Measurements from ENCODE around the gene MAOB.

The MAOB gene

DNA sequence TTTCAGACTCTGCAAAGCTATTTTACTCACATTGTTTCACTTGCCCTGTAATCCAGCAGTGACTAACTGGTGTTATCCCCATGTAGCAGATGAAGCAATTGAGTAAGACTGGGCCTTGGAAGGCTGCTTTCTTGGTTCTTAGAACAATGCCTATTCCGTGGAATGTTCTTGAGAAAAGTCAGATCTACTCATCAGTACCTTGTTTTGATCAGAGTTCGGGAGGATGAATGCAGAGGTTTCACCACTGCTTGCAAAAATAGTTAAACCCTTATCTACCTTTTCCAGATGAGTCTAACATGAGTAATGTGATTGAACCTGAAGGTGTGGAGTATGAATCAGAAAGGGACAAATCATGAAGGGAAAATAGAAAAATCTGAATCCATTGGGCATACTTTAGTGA is 1.8 kb downstream of the MAOB start:
- TF ChIP-seq, protein P1, sequence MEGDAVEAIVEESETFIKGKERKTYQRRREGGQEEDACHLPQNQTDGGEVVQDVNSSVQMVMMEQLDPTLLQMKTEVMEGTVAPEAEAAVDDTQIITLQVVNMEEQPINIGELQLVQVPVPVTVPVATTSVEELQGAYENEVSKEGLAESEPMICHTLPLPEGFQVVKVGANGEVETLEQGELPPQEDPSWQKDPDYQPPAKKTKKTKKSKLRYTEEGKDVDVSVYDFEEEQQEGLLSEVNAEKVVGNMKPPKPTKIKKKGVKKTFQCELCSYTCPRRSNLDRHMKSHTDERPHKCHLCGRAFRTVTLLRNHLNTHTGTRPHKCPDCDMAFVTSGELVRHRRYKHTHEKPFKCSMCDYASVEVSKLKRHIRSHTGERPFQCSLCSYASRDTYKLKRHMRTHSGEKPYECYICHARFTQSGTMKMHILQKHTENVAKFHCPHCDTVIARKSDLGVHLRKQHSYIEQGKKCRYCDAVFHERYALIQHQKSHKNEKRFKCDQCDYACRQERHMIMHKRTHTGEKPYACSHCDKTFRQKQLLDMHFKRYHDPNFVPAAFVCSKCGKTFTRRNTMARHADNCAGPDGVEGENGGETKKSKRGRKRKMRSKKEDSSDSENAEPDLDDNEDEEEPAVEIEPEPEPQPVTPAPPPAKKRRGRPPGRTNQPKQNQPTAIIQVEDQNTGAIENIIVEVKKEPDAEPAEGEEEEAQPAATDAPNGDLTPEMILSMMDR (IDR thresholded peaks at IDR 0.05) = no peak
- Histone ChIP-seq H3K4me3 (peak overlapping the region; percentile 57 to 59), H3K4me1 (peaks cover 0 to 47% (median 3%) of the 10 kb centered on the region in 4 donors), H3K36me3 (no peaks in the 10 kb centered on the region), H3K27ac (peak overlapping the region; percentile 79 to 86), H3K9me3 (no peaks in the 10 kb centered on the region), H3K27me3 (no peaks in the 10 kb centered on the region)
- intact Hi-C loops (cut with DNase I; ENCODE audit: low total_unique reads) = no loop called here
- DNase-seq = no peak

DNA sequence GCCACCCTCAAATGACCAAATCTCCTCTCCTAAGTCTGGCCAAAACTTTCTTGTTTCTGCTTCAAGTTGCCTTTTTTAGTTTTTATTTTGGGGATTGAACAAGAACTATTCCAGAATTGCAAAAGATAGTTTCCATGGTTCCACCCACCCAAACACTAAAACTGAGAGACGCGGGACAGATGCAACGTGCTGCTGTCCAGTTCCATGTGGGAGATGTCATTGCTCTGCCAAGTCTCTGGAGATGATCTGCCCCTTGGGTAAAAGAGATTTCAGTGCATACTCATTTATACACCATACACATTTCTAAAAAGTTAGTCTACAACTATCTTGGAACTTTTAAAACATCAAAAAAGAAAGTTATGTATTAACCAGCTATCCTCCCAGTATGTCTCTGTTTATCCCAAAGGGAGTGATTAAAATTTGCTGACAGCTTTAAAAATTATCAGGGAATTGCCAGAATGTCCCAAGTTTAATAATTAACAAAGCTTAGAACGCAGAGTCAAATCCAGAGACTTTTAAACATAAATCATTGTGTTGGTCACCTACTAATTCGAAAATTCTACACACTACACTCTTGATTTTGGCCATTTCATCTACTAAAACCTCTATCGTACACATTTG is 3.2 kb downstream of the MAOB start:
- no peaks in the 10 kb centered on the region for H3K36me3 ChIP-seq
- peaks cover 0 to 47% (median 3%) of the 10 kb centered on the region in 4 donors for H3K4me1 ChIP-seq
- TF ChIP-seq, protein P1 (IDR thresholded peaks at IDR 0.05) = no peak
- H3K27me3 ChIP-seq = no peaks in the 10 kb centered on the region
- H3K9me3 ChIP-seq = no peaks in the 10 kb centered on the region
- H3K4me3 ChIP-seq = no peak overlapping the region
- H3K27ac ChIP-seq = peak overlapping the region; percentile 37 to 41
- DNase-seq = no peak
- intact Hi-C loops (cut with DNase I; ENCODE audit: low total_unique reads) = no loop called here

DNA sequence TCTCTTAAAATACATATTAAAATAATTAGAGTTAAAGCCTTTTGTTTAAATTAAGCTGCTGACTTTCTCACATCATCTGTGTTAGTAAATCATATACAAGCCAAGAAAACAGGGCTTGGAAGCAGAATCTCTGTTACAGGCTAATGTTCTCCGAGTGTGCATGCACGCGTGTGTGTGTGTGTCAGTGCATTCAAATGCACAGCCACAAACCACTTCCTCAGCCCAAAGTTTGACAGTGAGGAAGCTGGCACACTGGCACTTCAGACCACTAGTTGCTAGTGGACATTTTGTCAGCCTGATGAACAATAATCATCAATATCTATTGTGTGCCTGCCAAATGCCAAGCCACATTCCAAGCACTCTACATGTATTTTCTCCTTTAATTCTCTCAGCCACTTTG is 5.6 kb downstream of the MAOB start:
- peaks cover 0 to 47% (median 3%) of the 10 kb centered on the region in 4 donors for H3K4me1 ChIP-seq
- intact Hi-C loops (cut with DNase I; ENCODE audit: low total_unique reads) = no loop called here
- DNase-seq = no peak
- H3K36me3 ChIP-seq = no peaks in the 10 kb centered on the region
- H3K9me3 ChIP-seq = peaks cover 0 to 4% (median 0%) of the 10 kb centered on the region in 3 donors
- H3K4me3 ChIP-seq = no peak overlapping the region
- TF ChIP-seq, protein P1 (IDR thresholded peaks at IDR 0.05) = no peak
- no peaks in the 10 kb centered on the region for H3K27me3 ChIP-seq
- H3K27ac ChIP-seq = no peak overlapping the region

DNA sequence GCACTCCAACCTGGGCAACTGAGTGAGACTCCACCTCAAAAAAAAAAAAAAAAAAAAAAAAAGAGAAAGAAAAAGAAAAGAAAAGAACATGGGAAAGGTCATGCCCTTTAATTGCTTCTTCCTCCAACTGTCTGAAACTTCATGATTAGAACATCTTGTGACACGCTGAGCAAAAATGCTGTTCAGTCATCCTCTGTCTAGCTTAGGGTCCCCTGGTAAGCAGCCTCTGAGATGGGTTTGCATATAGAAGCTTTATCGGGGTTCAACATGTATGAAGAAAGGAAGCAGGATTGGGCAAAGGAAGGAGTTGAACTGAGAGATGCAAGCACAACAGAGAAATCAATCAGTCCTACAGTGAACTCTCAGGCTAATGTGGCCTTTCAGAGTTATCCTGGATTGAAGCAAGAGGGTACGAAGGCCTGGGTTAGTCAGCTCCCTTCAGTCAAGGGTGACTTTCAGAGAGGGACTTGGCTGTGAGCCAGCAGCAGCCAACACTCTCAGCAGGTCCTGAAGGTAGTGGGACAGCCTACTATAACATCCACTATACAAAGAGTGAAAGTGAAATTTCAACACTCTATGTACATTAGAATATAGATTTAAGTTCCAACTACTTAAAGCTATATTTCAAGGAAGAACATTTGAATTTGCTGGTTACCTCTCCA is 11.4 kb downstream of the MAOB start:
- H3K27me3 ChIP-seq = no peaks in the 10 kb centered on the region
- no peak for DNase-seq
- intact Hi-C loops (cut with DNase I; ENCODE audit: low total_unique reads) = no loop called here
- no peak overlapping the region for H3K27ac ChIP-seq
- peaks cover 0 to 4% (median 0%) of the 10 kb centered on the region in 3 donors for H3K9me3 ChIP-seq
- H3K4me3 ChIP-seq = no peak overlapping the region
- peaks cover 0 to 28% (median 0%) of the 10 kb centered on the region in 4 donors for H3K4me1 ChIP-seq
- no peaks in the 10 kb centered on the region for H3K36me3 ChIP-seq
- TF ChIP-seq, protein P1 (IDR thresholded peaks at IDR 0.05) = no peak

DNA sequence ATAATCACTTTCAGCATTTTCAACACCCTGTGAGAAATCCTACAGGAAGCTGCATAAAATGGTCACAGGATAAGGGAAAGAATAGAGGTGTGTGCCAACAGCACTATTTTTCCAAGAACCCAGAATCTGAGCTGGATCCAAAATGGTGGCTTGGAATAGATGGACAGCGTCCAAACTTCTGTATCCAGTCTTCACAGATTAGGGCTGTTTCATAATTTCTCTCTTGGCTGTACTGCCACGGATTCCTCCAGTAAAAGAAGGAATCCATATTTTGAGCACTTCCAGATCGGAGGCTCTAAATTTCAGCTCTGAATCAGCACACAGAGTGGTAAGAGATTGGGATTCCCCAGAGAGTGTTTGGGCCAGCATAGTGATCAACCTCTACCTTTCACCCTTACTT is 12.2 kb downstream of the MAOB start:
- Histone ChIP-seq H3K4me3 (no peak overlapping the region), H3K36me3 (no peaks in the 10 kb centered on the region), H3K27me3 (no peaks in the 10 kb centered on the region), H3K4me1 (peaks cover 0 to 28% (median 0%) of the 10 kb centered on the region in 4 donors), H3K9me3 (peaks cover 0 to 4% (median 0%) of the 10 kb centered on the region in 3 donors), H3K27ac (peak overlapping the region in 1 of 2 donors; percentile 35)
- intact Hi-C loops (cut with DNase I; ENCODE audit: low total_unique reads) = no loop called here
- TF ChIP-seq, protein P1 (IDR thresholded peaks at IDR 0.05) = no peak
- DNase-seq = no peak

All from tibial artery (tissue), 4 donors.